NCI-H2171 treated with DMSO at 0.1 percent for 48 hours (cell line): Measurements from ENCODE around the gene PDZRN4.
"Not testable (repeated sequence)": the region's sequence is repeated elsewhere in the genome, so short reads cannot be mapped to it uniquely, and the experiment has no call there.

ENCODE experiments used
- DNase-seq: peaks from one replicate; lab custom pipeline; 2025; lab: John Stamatoyannopoulos, UW

Gene PDZRN4

DNA sequence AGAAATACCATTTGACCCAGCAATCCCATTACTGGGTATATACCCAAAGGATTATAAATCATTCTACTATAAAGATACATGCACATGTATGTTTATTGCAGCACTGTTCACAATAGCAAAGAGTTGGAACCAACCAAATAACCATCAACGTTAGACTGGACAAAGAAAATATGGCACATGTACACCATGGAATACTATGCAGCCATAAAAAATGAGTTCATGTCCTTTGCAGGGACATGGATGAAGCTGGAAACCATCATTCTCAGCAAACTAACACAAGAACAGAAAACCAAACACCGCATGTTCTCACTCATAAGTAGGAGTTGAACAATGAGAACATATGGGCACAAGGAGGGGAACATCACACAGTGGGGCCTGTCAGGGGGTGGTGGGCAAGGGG lies 97.3 kb downstream of the PDZRN4 start:
- DNase-seq = not testable (repeated sequence)

- no peak for DNase-seq
These were observed 98.3 kb downstream of the PDZRN4 start for GRCh38 chr12:41286426-41286825.

- no peak for DNase-seq
These were observed 99.5 kb downstream of the PDZRN4 start for GRCh38 chr12:41287500-41288141.

- peak; percentile 100 for DNase-seq
These were observed 100.2 kb downstream of the PDZRN4 start for GRCh38 chr12:41288142-41288811.

- no peak for DNase-seq
These were observed 101.4 kb downstream of the PDZRN4 start for GRCh38 chr12:41289501-41289900.

DNA sequence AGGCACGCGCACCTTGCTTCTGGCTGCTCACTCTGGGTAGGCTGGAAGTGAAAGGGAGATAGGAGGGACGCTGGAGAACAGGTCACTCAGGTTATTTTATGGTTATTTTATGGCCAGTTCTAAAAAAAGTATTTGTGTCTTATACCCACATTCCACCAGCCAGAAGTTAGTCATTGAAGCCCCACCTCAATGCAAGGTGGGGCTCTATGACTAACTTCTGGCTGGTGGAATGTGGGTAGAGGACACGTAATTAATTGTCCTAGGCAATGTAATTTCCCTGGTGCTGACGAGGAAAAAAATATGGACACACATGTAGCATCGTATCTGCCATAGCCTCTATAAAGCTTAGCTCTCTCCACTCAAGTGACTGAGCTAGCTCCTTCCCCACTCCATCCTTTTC lies 104.9 kb downstream of the PDZRN4 start:
- no peak for DNase-seq

DNA sequence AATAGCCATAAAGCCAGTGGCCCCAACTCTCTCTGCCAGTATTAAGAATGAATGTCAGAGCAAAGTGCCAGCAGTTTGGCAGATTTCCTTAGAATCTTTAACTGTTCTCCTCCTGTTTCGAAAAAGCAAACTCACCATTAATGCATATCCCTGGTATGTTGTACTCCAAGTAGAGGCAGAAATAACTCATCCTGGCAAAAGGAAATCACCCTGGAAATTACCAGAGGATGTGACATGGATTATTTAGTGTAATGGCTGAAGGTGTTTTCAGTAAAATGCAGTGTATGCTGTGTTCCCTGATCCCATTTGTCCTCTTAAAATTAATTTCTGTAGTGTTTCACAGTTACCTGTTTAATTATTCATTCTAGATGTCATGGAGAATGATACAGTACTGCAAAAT lies 105.3 kb downstream of the PDZRN4 start:
- DNase-seq = no peak

DNA sequence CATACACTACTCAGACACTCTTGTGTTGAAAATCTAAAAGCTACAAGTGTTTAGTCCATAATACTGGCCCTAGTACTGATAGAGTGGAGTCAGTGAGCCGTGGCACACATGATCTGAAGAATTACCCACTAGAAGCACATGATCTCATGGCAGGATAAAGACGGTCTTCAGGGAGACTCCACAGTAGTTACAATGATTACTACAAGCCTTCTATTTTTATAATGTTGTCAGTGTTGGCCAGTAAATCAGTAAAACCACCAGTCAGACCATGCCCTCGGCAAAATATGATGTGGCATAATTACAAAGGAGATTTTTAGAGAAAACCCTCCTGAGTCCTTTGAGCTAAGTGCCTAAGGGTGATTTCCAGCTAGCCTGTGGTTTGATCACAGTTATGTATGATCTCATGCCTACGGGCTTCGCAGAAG lies 114.9 kb downstream of the PDZRN4 start:
- DNase-seq = no peak

GRCh38 chr12:41304526-41304925 lies 116.4 kb downstream of the PDZRN4 start:
- no peak for DNase-seq

DNA sequence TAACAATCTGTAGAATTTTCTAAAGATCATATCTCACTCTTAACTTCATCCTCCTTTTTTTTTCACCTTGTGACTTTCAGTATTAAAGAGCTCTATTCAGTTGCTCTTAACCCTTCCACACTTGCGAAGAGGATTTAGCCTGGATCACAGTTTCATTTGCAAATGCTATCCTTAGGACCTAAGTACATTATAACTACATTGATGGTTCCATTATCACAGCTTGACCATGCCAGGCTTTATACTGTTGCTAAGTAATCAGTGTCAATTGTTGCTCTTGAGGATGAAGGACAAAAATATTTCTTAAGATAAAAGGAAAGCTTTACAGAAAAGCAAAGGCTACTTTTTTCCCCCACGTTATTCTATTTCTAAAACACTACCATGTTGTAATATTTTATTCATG lies 122.2 kb downstream of the PDZRN4 start:
- DNase-seq = no peak

- no peak for DNase-seq
These were observed 123.8 kb downstream of the PDZRN4 start for GRCh38 chr12:41311883-41312282.

GRCh38 chr12:41312451-41312850 lies 124.3 kb downstream of the PDZRN4 start:
- not testable (repeated sequence) for DNase-seq

GRCh38 chr12:41325336-41325735 lies 137.2 kb downstream of the PDZRN4 start:
- no peak for DNase-seq

- DNase-seq = no peak
These were observed 139.2 kb downstream of the PDZRN4 start for GRCh38 chr12:41327096-41327895.

- no peak for DNase-seq
These were observed 145.9 kb downstream of the PDZRN4 start for GRCh38 chr12:41333974-41334373.

GRCh38 chr12:41334390-41334789 lies 146.3 kb downstream of the PDZRN4 start:
- DNase-seq = no peak

DNA sequence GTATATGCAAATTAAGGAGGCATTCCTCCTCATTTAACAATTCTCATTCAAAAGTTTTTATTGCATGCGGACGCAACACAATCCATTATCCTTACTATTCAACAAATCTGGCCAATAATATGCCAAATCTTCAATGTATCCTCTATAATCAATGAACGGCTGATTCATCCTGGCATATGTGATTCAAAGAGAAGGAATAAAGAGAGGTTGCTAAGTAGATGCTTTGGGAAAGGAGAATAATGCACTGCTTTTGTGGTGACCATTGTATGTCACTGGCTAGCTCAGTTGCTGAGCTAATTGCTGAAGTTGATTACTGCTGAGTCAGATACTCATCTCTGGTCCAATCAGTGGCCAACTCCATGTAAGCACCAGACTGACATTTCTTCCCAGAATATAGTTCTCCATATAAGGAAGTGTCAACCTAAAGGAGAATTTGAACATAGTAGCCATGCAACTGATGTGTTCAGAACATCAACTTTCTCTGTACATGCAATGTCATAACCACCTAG lies 148.0 kb downstream of the PDZRN4 start:
- no peak for DNase-seq

GRCh38 chr12:41339784-41340183 lies 151.7 kb downstream of the PDZRN4 start:
- no peak for DNase-seq

- no peak for DNase-seq
These were observed 156.8 kb downstream of the PDZRN4 start for GRCh38 chr12:41344776-41345470.

GRCh38 chr12:41348198-41348597 lies 160.1 kb downstream of the PDZRN4 start:
- DNase-seq = no peak

DNA sequence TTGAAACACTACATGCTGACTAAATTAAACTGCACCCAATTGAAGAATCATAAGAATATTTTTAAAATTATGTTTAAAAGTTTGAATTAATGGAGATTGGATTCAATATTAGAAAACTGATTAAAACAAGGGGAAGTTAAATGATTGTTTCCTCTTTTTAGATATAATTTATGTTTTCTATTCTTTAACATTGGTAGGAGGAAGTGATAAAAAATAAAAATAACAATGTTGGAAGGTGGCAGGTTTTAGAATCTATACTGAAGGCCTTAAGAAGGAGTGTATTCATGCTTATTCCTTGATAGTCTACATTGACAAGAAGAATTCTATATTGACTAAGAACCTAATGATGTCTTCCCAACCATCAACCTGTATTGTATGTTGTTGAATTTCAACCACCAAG lies 168.1 kb downstream of the PDZRN4 start:
- no peak for DNase-seq

DNA sequence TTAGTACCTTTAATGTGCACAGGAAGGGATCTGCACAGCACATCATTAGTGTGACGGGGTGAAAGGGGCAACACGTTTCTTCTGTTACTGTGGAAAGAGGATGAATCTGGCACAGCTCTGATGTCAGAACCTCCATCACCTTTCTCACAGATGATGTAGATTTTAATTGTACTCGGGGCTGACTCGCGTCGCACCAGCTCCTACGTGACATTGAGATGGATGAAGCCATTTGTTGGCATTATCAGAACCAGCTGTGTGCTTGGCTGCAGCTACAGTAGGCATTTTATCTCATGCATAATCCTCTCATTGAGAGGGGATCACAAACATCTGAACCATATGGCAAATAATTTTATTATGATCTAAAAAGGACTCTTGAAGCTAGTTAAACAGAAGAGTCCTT lies 173.6 kb downstream of the PDZRN4 start:
- peak; percentile 67 for DNase-seq
